ENCODE data around the gene AGO1.

AGO1 gene

DNA sequence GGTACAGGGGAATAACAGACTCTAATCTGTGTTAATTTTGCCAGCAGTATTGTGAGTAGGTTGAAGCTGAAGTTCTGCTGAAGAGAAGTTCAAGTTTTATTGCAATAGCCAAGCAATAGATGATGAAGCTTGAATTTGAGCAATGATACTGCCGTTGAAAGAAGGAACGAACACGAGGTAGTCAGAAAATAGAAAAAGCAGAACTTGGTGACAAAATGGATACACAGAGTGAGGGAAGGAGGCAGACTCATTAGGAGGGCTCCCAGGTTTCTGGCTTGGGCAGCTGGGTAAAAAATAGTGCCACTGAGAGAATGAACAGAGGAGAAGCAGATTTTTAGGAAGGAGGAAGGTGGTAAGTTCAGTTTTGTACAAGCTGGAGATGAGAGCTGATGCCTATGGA lies 22.3 kb upstream of the AGO1 start:
- Histone ChIP-seq H3K4me3 (ENCODE audit: low read length, poor library complexity, severe bottlenecking) (no peak overlapping the region), H4K20me1 (ENCODE audit: insufficient read depth, low read length, poor library complexity, severe bottlenecking) (no peaks in the 10 kb centered on the region), H3K79me2 (ENCODE audit: insufficient read depth, low read length) (no peaks in the 10 kb centered on the region), H2AFZ (ENCODE audit: low read length) (no peak overlapping the region), H3K9me3 (ENCODE audit: insufficient read depth, low read depth, low read length) (no peaks in the 10 kb centered on the region), H3K27me3 (ENCODE audit: insufficient read depth, low read length, poor library complexity, severe bottlenecking) (no peaks in the 10 kb centered on the region), H3K4me1 (ENCODE audit: insufficient read depth, low read length, poor library complexity, severe bottlenecking) (no peaks in the 10 kb centered on the region), H3K9me2 (replicated peaks; ENCODE audit: low read depth, low read length) (no peaks in the 10 kb centered on the region), H3K36me3 (ENCODE audit: insufficient read depth, low read length) (no peaks in the 10 kb centered on the region), H3K9ac (ENCODE audit: low read depth, low read length, poor library complexity, severe bottlenecking) (no peak overlapping the region), H3F3A (ENCODE audit: low read depth) (no peaks in the 10 kb centered on the region), H3K4me2 (ENCODE audit: low read depth, low read length, poor library complexity, severe bottlenecking) (no peak overlapping the region)
- no peak for TF ChIP-seq EZH2phosphoT487 (IDR thresholded peaks at IDR 0.05; ENCODE audit: borderline replicate concordance)
- TF ChIP-seq, protein P1, sequence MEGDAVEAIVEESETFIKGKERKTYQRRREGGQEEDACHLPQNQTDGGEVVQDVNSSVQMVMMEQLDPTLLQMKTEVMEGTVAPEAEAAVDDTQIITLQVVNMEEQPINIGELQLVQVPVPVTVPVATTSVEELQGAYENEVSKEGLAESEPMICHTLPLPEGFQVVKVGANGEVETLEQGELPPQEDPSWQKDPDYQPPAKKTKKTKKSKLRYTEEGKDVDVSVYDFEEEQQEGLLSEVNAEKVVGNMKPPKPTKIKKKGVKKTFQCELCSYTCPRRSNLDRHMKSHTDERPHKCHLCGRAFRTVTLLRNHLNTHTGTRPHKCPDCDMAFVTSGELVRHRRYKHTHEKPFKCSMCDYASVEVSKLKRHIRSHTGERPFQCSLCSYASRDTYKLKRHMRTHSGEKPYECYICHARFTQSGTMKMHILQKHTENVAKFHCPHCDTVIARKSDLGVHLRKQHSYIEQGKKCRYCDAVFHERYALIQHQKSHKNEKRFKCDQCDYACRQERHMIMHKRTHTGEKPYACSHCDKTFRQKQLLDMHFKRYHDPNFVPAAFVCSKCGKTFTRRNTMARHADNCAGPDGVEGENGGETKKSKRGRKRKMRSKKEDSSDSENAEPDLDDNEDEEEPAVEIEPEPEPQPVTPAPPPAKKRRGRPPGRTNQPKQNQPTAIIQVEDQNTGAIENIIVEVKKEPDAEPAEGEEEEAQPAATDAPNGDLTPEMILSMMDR (conservative IDR thresholded peaks at IDR 0.05; ENCODE audit: low read length) = no peak

GRCh38 chr1:35863136-35863535 lies 19.9 kb upstream of the AGO1 start:
- no peaks in the 10 kb centered on the region for H3K27me3 ChIP-seq (ENCODE audit: insufficient read depth, low read length, poor library complexity, severe bottlenecking)
- no peaks in the 10 kb centered on the region for H4K20me1 ChIP-seq (ENCODE audit: insufficient read depth, low read length, poor library complexity, severe bottlenecking)
- H3K9ac ChIP-seq (ENCODE audit: low read depth, low read length, poor library complexity, severe bottlenecking) = no peak overlapping the region
- no peak overlapping the region for H3K4me2 ChIP-seq (ENCODE audit: low read depth, low read length, poor library complexity, severe bottlenecking)
- H3K9me3 ChIP-seq (ENCODE audit: insufficient read depth, low read depth, low read length) = no peaks in the 10 kb centered on the region
- H3K9me2 ChIP-seq (replicated peaks; ENCODE audit: low read depth, low read length) = no peaks in the 10 kb centered on the region
- no peaks in the 10 kb centered on the region for H3K36me3 ChIP-seq (ENCODE audit: insufficient read depth, low read length)
- H2AFZ ChIP-seq (ENCODE audit: low read length) = no peak overlapping the region
- no peaks in the 10 kb centered on the region for H3K4me1 ChIP-seq (ENCODE audit: insufficient read depth, low read length, poor library complexity, severe bottlenecking)
- H3K79me2 ChIP-seq (ENCODE audit: insufficient read depth, low read length) = no peaks in the 10 kb centered on the region
- H3F3A ChIP-seq (ENCODE audit: low read depth) = no peaks in the 10 kb centered on the region
- no peak overlapping the region for H3K4me3 ChIP-seq (ENCODE audit: low read length, poor library complexity, severe bottlenecking)
- TF ChIP-seq EZH2phosphoT487 (IDR thresholded peaks at IDR 0.05; ENCODE audit: borderline replicate concordance) = no peak
- TF ChIP-seq, protein P1 (conservative IDR thresholded peaks at IDR 0.05; ENCODE audit: low read length) = no peak

- Histone ChIP-seq H2AFZ (ENCODE audit: low read length) (no peak overlapping the region), H3K27me3 (ENCODE audit: insufficient read depth, low read length, poor library complexity, severe bottlenecking) (no peaks in the 10 kb centered on the region), H3K79me2 (ENCODE audit: insufficient read depth, low read length) (no peaks in the 10 kb centered on the region), H4K20me1 (ENCODE audit: insufficient read depth, low read length, poor library complexity, severe bottlenecking) (no peaks in the 10 kb centered on the region), H3K9ac (ENCODE audit: low read depth, low read length, poor library complexity, severe bottlenecking) (no peak overlapping the region), H3K4me2 (ENCODE audit: low read depth, low read length, poor library complexity, severe bottlenecking) (no peak overlapping the region), H3K36me3 (ENCODE audit: insufficient read depth, low read length) (no peaks in the 10 kb centered on the region), H3F3A (ENCODE audit: low read depth) (no peaks in the 10 kb centered on the region), H3K9me3 (ENCODE audit: insufficient read depth, low read depth, low read length) (no peaks in the 10 kb centered on the region), H3K4me3 (ENCODE audit: low read length, poor library complexity, severe bottlenecking) (no peak overlapping the region), H3K9me2 (replicated peaks; ENCODE audit: low read depth, low read length) (no peaks in the 10 kb centered on the region), H3K4me1 (ENCODE audit: insufficient read depth, low read length, poor library complexity, severe bottlenecking) (no peaks in the 10 kb centered on the region)
- TF ChIP-seq EZH2phosphoT487 (IDR thresholded peaks at IDR 0.05; ENCODE audit: borderline replicate concordance) = no peak
- TF ChIP-seq, protein P1 (conservative IDR thresholded peaks at IDR 0.05; ENCODE audit: low read length) = no peak
Measured at GRCh38 chr1:35863881-35864625, 19.0 kb upstream of the AGO1 start.

Data from Loucy (cell line).